KMS-11 (cell line): ENCODE measurements around the gene HASPIN.
A peak's percentile ranks its signal among the peaks of the same experiment; 100 is the strongest.

Experiments
- H2AFZ ChIP-seq: fragments of 200-600 bp; sonication (generic); 2 replicates; pipeline ENCODE4 v1.6.1; 2016; ENCODE audit warnings: antibody characterized with exemption, mixed run types, low read depth
- H3K27ac ChIP-seq: fragments of 200-600 bp; sonication (generic); 2 replicates; pipeline ENCODE4 v1.6.1; 2016; ENCODE audit warnings: mild to moderate bottlenecking, mixed run types
- H3K27me3 ChIP-seq: fragments of 200-600 bp; sonication (generic); 2 replicates; pipeline ENCODE4 v1.6.1; 2017; ENCODE audit warnings: mild to moderate bottlenecking, low read depth, mixed run types, moderate library complexity; ENCODE audit not compliant: insufficient read depth
- H3K36me3 ChIP-seq: fragments of 200-600 bp; sonication (generic); 2 replicates; pipeline ENCODE4 v1.6.1; 2017; ENCODE audit warnings: mild to moderate bottlenecking, mixed run types; ENCODE audit not compliant: insufficient read depth
- H3K4me1 ChIP-seq: fragments of 200-600 bp; sonication (generic); 2 replicates; pipeline ENCODE4 v1.6.1; 2016; ENCODE audit warnings: mild to moderate bottlenecking, low read depth, mixed run types; ENCODE audit not compliant: poor library complexity, severe bottlenecking
- H3K4me2 ChIP-seq: fragments of 200-600 bp; sonication (generic); 2 replicates; pipeline ENCODE4 v1.7.0; 2016; ENCODE audit warnings: mild to moderate bottlenecking, mixed run types
- H3K4me3 ChIP-seq: fragments of 200-600 bp; sonication (generic); IDR thresholded peaks from 2 replicates; pipeline ENCODE4 v1.6.1; 2017; ENCODE audit warnings: low read depth, low read length, mixed read lengths; ENCODE audit not compliant: insufficient read depth
- H3K79me2 ChIP-seq: fragments of 200-600 bp; sonication (generic); 2 replicates; pipeline ENCODE4 v1.6.1; 2016; ENCODE audit warnings: low read depth, mixed run types; ENCODE audit not compliant: insufficient read depth
- H3K9ac ChIP-seq: fragments of 200-600 bp; sonication (generic); 2 replicates; pipeline ENCODE4 v1.6.1; 2016; ENCODE audit warnings: mild to moderate bottlenecking, mixed run types
- H4K20me1 ChIP-seq: fragments of 200-600 bp; sonication (generic); 2 replicates; pipeline ENCODE4 v1.6.1; 2016; ENCODE audit warnings: mild to moderate bottlenecking, mixed run types; ENCODE audit not compliant: insufficient read depth
- TF ChIP-seq, protein P1 (sequence below): fragments of 200-600 bp; sonication (generic); conservative IDR thresholded peaks from 2 replicates; pipeline ENCODE4 v1.6.1; 2017; ENCODE audit warnings: low read depth, mild to moderate bottlenecking, antibody characterized with exemption, low read length, moderate library complexity, mixed read lengths

Gene HASPIN

DNA sequence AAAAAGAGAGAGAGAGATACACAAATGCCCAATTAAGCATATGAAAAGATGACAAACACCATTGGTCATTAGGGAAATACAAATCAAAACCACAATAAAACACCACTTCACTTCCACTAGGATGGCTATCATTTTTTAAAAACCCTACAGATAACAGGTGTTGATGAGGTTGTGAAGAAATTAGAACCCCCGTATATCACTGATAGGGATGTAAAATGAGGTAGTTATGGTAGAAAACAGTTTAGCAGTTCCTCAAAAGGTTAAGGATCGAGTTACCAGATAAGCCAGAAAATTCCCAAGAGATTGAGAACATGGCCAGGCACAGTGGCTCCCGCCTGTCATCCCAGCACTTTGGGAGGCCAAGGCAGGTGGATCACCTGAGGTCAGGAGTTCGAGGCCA, 30.6 kb upstream of the HASPIN start:
- H3K9ac ChIP-seq, result no peak overlapping the region
- H3K4me3 ChIP-seq, result no peak overlapping the region
- peaks cover 12% of the 10 kb centered on the region for H3K4me1 ChIP-seq
- no peaks in the 10 kb centered on the region; the same call in 1 of the 2 replicates for H3K79me2 ChIP-seq
- H3K36me3 ChIP-seq, result no peaks in the 10 kb centered on the region
- no peaks in the 10 kb centered on the region for H3K27me3 ChIP-seq
- H4K20me1 ChIP-seq, result no peaks in the 10 kb centered on the region
- TF ChIP-seq, protein P1, sequence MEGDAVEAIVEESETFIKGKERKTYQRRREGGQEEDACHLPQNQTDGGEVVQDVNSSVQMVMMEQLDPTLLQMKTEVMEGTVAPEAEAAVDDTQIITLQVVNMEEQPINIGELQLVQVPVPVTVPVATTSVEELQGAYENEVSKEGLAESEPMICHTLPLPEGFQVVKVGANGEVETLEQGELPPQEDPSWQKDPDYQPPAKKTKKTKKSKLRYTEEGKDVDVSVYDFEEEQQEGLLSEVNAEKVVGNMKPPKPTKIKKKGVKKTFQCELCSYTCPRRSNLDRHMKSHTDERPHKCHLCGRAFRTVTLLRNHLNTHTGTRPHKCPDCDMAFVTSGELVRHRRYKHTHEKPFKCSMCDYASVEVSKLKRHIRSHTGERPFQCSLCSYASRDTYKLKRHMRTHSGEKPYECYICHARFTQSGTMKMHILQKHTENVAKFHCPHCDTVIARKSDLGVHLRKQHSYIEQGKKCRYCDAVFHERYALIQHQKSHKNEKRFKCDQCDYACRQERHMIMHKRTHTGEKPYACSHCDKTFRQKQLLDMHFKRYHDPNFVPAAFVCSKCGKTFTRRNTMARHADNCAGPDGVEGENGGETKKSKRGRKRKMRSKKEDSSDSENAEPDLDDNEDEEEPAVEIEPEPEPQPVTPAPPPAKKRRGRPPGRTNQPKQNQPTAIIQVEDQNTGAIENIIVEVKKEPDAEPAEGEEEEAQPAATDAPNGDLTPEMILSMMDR, result no peak
- no peak overlapping the region for H3K27ac ChIP-seq
- H3K4me2 ChIP-seq, result no peak overlapping the region
- no peak overlapping the region for H2AFZ ChIP-seq

DNA sequence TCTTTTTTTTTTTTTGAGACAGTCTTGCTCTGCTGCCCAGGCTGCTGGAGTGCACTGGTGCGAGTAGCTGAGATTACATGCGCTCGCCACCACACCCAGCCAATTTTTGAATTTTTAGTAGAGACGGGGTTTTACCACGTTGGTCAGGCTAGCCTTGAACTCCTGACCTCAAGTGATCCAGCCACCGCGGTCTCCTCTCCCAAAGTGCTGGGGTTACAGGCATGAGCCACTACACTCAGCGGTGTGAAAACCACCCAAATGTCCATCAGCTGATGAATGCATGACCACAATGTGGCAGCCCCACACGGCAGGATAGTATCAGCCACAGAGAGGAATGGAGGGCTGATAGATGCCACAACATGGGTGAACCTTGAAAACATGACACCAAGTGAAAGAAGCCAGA, 29.9 kb upstream of the HASPIN start:
- Histone ChIP-seq H3K4me1 (peaks cover 12% of the 10 kb centered on the region), H2AFZ (no peak overlapping the region), H4K20me1 (no peaks in the 10 kb centered on the region), H3K27me3 (no peaks in the 10 kb centered on the region), H3K27ac (no peak overlapping the region), H3K79me2 (no peaks in the 10 kb centered on the region; the same call in 1 of the 2 replicates), H3K4me3 (no peak overlapping the region), H3K36me3 (no peaks in the 10 kb centered on the region), H3K9ac (no peak overlapping the region), H3K4me2 (no peak overlapping the region)
- TF ChIP-seq, protein P1, result no peak

DNA sequence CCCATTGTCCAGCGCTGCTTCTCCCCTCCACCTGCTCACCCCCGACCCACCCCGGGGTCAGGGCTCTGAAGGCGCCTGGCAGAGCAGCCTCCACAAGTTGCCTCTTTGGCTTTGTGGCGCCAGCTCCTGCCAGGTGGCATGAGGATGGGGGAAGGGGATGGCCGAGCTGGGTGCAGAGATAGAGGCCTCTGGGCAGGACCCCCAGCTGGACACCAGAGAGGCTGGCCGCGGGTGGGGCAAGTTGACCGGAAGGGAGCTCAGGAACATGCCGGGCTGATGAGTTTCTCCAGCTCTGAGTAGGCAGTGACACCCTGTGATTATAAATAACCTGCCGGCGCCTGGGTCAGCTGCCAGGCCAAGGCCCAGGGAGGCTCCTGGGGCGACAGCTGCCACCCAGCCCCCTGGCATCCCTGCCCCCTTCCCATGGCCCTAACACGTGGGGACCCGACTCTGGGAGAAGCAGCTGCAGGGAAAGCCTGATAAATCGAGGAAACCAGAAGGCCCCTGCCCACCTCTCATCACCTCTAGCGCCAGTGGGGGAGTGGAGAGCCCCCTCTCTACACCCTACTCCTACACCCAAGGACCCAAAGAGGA, 28.5 kb upstream of the HASPIN start:
- Histone ChIP-seq H3K36me3 (no peaks in the 10 kb centered on the region), H2AFZ (peak overlapping the region; percentile 54; the same call in 1 of the 2 replicates), H4K20me1 (no peaks in the 10 kb centered on the region), H3K79me2 (no peaks in the 10 kb centered on the region; the same call in 1 of the 2 replicates), H3K4me1 (peaks cover 12% of the 10 kb centered on the region), H3K4me2 (peak overlapping the region; percentile 57), H3K27ac (0 out of 2 replicates have a peak overlapping the region, but pooled peaks have one; percentile 24), H3K9ac (peak overlapping the region; percentile 67), H3K27me3 (no peaks in the 10 kb centered on the region), H3K4me3 (no peak overlapping the region)
- TF ChIP-seq, protein P1, result no peak

DNA sequence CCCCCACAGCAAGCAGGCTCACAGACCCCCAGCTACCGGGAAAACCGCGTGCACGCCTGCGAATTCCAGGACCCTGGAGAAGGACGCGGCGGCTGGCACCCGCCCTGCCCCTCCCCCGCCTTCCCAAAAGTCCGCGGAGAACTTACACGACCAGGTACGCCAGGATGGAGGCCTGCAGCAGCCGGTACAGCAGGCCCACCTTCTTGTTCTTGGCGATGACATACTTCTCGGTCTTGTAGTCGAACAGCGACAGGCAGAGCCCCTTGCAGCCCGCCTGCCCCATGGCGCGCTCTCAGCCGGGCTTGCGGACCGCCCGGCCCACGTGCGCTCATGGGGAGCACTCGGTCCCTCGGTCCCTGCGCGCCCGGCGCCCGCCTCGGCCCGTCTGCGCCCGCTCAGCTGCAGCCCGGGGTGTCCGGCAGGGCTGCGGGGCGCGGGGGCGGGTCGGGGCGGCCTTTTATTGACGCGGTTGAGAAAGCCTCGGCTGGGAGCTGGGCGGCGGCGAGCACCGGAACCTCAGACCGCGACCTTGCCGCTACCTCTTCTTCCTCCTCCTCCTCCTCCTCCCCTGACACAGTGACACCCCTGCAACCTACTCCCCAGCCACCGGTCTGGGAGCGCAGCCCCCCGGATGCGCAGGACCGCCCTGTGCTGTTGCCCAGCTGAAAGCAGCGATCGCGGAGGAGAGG, 27.8 kb upstream of the HASPIN start, which contains the start of gene P2RX5:
Gene P2RX5 (minus strand): TSS at position 433 of the 689 bp plus-strand sequence. CDS start 150 bp downstream, at position 283.
- H3K36me3 ChIP-seq, result no peaks in the 10 kb centered on the region
- H3K27me3 ChIP-seq, result no peaks in the 10 kb centered on the region
- peak within 1 kb of the TSS; percentile 67 for H3K9ac ChIP-seq
- no peaks in the 10 kb centered on the region; the same call in 1 of the 2 replicates for H3K79me2 ChIP-seq
- no peak within 1 kb of the TSS for H3K4me3 ChIP-seq
- TF ChIP-seq, protein P1, result no peak
- H3K4me1 ChIP-seq, result peaks cover 12% of the 10 kb centered on the region
- peak within 1 kb of the TSS; percentile 57 for H3K4me2 ChIP-seq
- no peaks in the 10 kb centered on the region for H4K20me1 ChIP-seq
- 0 out of 2 replicates have a peak within 1 kb of the TSS, but pooled peaks have one; percentile 24 for H3K27ac ChIP-seq
- H2AFZ ChIP-seq, result peak within 1 kb of the TSS; percentile 54
